Glutamatergic neuron (in vitro differentiated cells): Measurements from ENCODE around the gene SGCD. TPM values are rescaled to one million over a fixed set of nuclear protein-coding genes. Genes with fewer than 3 reads are reported as not detected.

Experiments used
- DNase-seq: peaks from one replicate; pipeline ENCODE4 v3.0.0; 2022
- H3K27ac Mint-ChIP-seq: one replicate; pipeline ENCODE4 v1.8.0; 2020; ENCODE audit warnings: mild to moderate bottlenecking, mixed read lengths, inconsistent platforms; ENCODE audit not compliant: unreplicated experiment
- H3K27me3 Mint-ChIP-seq: one replicate; pipeline ENCODE4 v1.8.0; 2020; ENCODE audit warnings: mild to moderate bottlenecking, moderate library complexity, mixed read lengths, inconsistent platforms; ENCODE audit not compliant: unreplicated experiment
- H3K36me3 Mint-ChIP-seq: one replicate; pipeline ENCODE4 v1.8.0; 2020; ENCODE audit warnings: mild to moderate bottlenecking, mixed read lengths, inconsistent platforms; ENCODE audit not compliant: unreplicated experiment
- H3K4me1 Mint-ChIP-seq: one replicate; pipeline ENCODE4 v1.8.0; 2020; ENCODE audit warnings: mild to moderate bottlenecking, low read depth, mixed read lengths, inconsistent platforms; ENCODE audit not compliant: unreplicated experiment
- H3K4me3 Mint-ChIP-seq: one replicate; pipeline ENCODE4 v1.8.0; 2020; ENCODE audit warnings: mild to moderate bottlenecking, mixed read lengths, inconsistent platforms; ENCODE audit not compliant: unreplicated experiment
- H3K9me3 Mint-ChIP-seq: one replicate; pipeline ENCODE4 v1.8.0; 2020; ENCODE audit warnings: mild to moderate bottlenecking, moderate library complexity, mixed read lengths, inconsistent platforms; ENCODE audit not compliant: unreplicated experiment
- CTCF ChIP-seq: fragments of 200-600 bp; sonication (generic); IDR thresholded peaks from one replicate; pipeline ENCODE4 v1.5.0; 2021; ENCODE audit not compliant: partially characterized antibody, unreplicated experiment
- total RNA-seq: library from RNA; stranded (reverse); fragmentation: NEBNext Ultra II Directional; extraction: Animal tissue kit (Norgen Biotek cat#: 25700); gene quantifications from one replicate; pipeline ENCODE4 v1.2.1, GENCODE V29; 2021; ENCODE audit not compliant: unreplicated experiment

The SGCD gene
- total RNA-seq, 1 donor from 2014 or later = 0.20 TPM

- Mint-ChIP-seq H3K4me1 (peaks cover 21% of the 10 kb centered on the region), H3K27ac (peak overlapping the region; percentile 94), H3K27me3 (no peaks in the 10 kb centered on the region), H3K9me3 (peaks cover 1% of the 10 kb centered on the region), H3K4me3 (no peak overlapping the region), H3K36me3 (no peaks in the 10 kb centered on the region)
- no peak for DNase-seq
- no peak for TF ChIP-seq CTCF
Observed at GRCh38 chr5:156497804-156498208, 170.8 kb downstream of the SGCD start.

GRCh38 chr5:156498226-156498980, 171.4 kb downstream of the SGCD start:
- no peak for TF ChIP-seq CTCF
- H3K9me3 Mint-ChIP-seq = peaks cover 1% of the 10 kb centered on the region
- peaks cover 21% of the 10 kb centered on the region for H3K4me1 Mint-ChIP-seq
- H3K27me3 Mint-ChIP-seq = no peaks in the 10 kb centered on the region
- H3K27ac Mint-ChIP-seq = peak overlapping the region; percentile 94
- H3K36me3 Mint-ChIP-seq = no peaks in the 10 kb centered on the region
- H3K4me3 Mint-ChIP-seq = no peak overlapping the region
- DNase-seq = no peak

DNA sequence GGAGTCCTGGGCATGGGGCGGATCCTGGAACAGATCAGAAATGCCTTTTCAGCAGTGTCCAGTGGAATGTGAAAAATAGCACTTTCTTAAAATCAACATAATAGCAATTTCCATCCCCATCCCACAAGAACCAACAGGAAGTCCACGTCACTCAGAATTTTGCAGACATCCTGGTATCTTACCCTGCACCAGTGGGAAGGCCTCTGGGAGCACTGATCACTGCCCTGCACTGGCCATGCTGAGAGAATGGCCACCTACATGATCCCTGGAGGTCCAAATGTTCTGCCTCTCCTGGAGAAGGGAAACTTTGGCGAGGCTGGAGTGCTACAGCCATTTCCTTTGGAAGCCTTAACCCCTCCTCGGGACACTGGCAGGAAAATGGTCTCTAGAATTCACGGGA, 173.8 kb downstream of the SGCD start:
- Mint-ChIP-seq H3K27me3 (no peaks in the 10 kb centered on the region), H3K4me1 (peaks cover 21% of the 10 kb centered on the region), H3K4me3 (no peak overlapping the region), H3K9me3 (peaks cover 1% of the 10 kb centered on the region), H3K27ac (no peak overlapping the region), H3K36me3 (no peaks in the 10 kb centered on the region)
- TF ChIP-seq CTCF = no peak
- no peak for DNase-seq

DNA sequence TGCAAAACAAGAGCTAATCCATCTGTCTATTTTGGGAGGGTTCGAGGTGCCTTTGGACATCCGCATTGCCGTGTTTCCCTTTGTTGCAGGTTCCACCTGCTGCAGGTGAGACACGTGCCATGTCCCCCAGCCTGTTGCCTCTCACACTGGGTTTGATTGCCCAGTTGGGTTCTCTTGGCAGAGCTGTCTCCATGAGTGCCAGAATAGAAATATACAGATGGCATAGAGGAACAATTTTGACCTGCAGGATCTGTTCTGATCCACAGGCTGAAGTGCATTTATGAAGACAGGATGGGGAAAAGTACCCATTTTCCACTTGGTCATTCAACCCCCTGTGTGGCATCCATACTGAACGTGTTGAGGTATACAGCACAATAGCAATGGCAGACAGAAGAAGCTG, 178.1 kb downstream of the SGCD start:
- no peak overlapping the region for H3K4me3 Mint-ChIP-seq
- H3K4me1 Mint-ChIP-seq = no peaks in the 10 kb centered on the region
- no peak overlapping the region for H3K27ac Mint-ChIP-seq
- DNase-seq = no peak
- H3K36me3 Mint-ChIP-seq = no peaks in the 10 kb centered on the region
- no peak for TF ChIP-seq CTCF
- no peaks in the 10 kb centered on the region for H3K9me3 Mint-ChIP-seq
- H3K27me3 Mint-ChIP-seq = no peaks in the 10 kb centered on the region

- no peak for DNase-seq
- peaks cover 11% of the 10 kb centered on the region for H3K36me3 Mint-ChIP-seq
- peaks cover 8% of the 10 kb centered on the region for H3K9me3 Mint-ChIP-seq
- H3K27ac Mint-ChIP-seq = no peak overlapping the region
- no peaks in the 10 kb centered on the region for H3K4me1 Mint-ChIP-seq
- H3K4me3 Mint-ChIP-seq = no peak overlapping the region
- peaks cover 2% of the 10 kb centered on the region for H3K27me3 Mint-ChIP-seq
- TF ChIP-seq CTCF = no peak
Observed at GRCh38 chr5:156513123-156513815, 186.3 kb downstream of the SGCD start.
